Stimulated activated CD4-positive, alpha-beta T cell treated with anti-CD3 and anti-CD28 coated beads, Interleukin-1b, Interleukin-23, amount 100 ng/mL, for 1 hour (primary cell): ENCODE data around the gene UBASH3A.

ENCODE experiments used
- DNase-seq, 2 donors: peaks; one replicate each; pipeline ENCODE4 v3.0.0-alpha.2; 2020; ENCODE audit warnings: low read depth in 2 of 2

UBASH3A gene

GRCh38 chr21:42429856-42430255, 26.2 kb downstream of the UBASH3A start:
- DNase-seq = no peak

- DNase-seq = no peak
These were observed 26.8 kb downstream of the UBASH3A start for GRCh38 chr21:42430521-42430920.

- DNase-seq = no peak
These were observed 27.5 kb downstream of the UBASH3A start for GRCh38 chr21:42431196-42431595.

GRCh38 chr21:42432695-42433094, 29.0 kb downstream of the UBASH3A start:
- no peak for DNase-seq

GRCh38 chr21:42433946-42434551, 30.3 kb downstream of the UBASH3A start:
- DNase-seq = no peak

- no peak for DNase-seq
These were observed 31.2 kb downstream of the UBASH3A start for GRCh38 chr21:42434884-42435283.

- DNase-seq = no peak
These were observed 31.7 kb downstream of the UBASH3A start for GRCh38 chr21:42435401-42435800.

GRCh38 chr21:42435833-42436232, 32.1 kb downstream of the UBASH3A start:
- no peak for DNase-seq

- DNase-seq = no peak
These were observed 33.2 kb downstream of the UBASH3A start for GRCh38 chr21:42436914-42437313.

- DNase-seq = no peak
These were observed 34.1 kb downstream of the UBASH3A start for GRCh38 chr21:42437786-42438185.

GRCh38 chr21:42438316-42439205, 34.9 kb downstream of the UBASH3A start:
- no peak for DNase-seq

GRCh38 chr21:42439284-42440186, 35.8 kb downstream of the UBASH3A start:
- DNase-seq = no peak

GRCh38 chr21:42440187-42440792, 36.6 kb downstream of the UBASH3A start:
- no peak for DNase-seq

- DNase-seq = no peak
These were observed 38.3 kb downstream of the UBASH3A start for GRCh38 chr21:42441963-42442362.

- DNase-seq = no peak
These were observed 39.6 kb downstream of the UBASH3A start for GRCh38 chr21:42443181-42443785.

- no peak for DNase-seq
These were observed 40.4 kb downstream of the UBASH3A start for GRCh38 chr21:42443876-42444744.

GRCh38 chr21:42444745-42445059, 41.0 kb downstream of the UBASH3A start:
- no peak for DNase-seq

GRCh38 chr21:42445311-42445710, 41.6 kb downstream of the UBASH3A start:
- no peak for DNase-seq

- no peak for DNase-seq
These were observed 42.8 kb downstream of the UBASH3A start for GRCh38 chr21:42446531-42446930.

GRCh38 chr21:42447182-42447581, 43.5 kb downstream of the UBASH3A start:
- DNase-seq = no peak

GRCh38 chr21:42447732-42448131, 44.0 kb downstream of the UBASH3A start:
- DNase-seq = no peak
